ENCODE results near the gene RAD51B.
"Not testable (repeated sequence)": the region's sequence is repeated elsewhere in the genome, so short reads cannot be mapped to it uniquely, and the experiment has no call there.

The RAD51B gene

GRCh38 chr14:68686724-68687123 is 867.1 kb downstream of the RAD51B start:
- DNase-seq, result no peak

- DNase-seq, result no peak
Observed at GRCh38 chr14:68687746-68688145, 868.2 kb downstream of the RAD51B start.

- no peak for DNase-seq
Observed at GRCh38 chr14:68688872-68689371, 869.3 kb downstream of the RAD51B start.

- DNase-seq, result no peak
Observed at GRCh38 chr14:68689511-68689910, 869.9 kb downstream of the RAD51B start.

- no peak for DNase-seq
Observed at GRCh38 chr14:68690089-68690958, 870.7 kb downstream of the RAD51B start.

- no peak for DNase-seq
Observed at GRCh38 chr14:68691031-68691791, 871.6 kb downstream of the RAD51B start.

- no peak for DNase-seq
Observed at GRCh38 chr14:68691792-68692118, 872.2 kb downstream of the RAD51B start.

GRCh38 chr14:68692216-68692615 is 872.6 kb downstream of the RAD51B start:
- DNase-seq, result no peak

GRCh38 chr14:68692916-68693771 is 873.6 kb downstream of the RAD51B start:
- no peak for DNase-seq

GRCh38 chr14:68693926-68694325 is 874.3 kb downstream of the RAD51B start:
- DNase-seq, result no peak

GRCh38 chr14:68694516-68695235 is 875.1 kb downstream of the RAD51B start:
- DNase-seq, result no peak

GRCh38 chr14:68695326-68695768 is 875.8 kb downstream of the RAD51B start:
- DNase-seq, result no peak

GRCh38 chr14:68695856-68696255 is 876.3 kb downstream of the RAD51B start:
- no peak for DNase-seq

GRCh38 chr14:68696266-68696665 is 876.7 kb downstream of the RAD51B start:
- no peak for DNase-seq

GRCh38 chr14:68696721-68697495 is 877.3 kb downstream of the RAD51B start:
- no peak for DNase-seq

GRCh38 chr14:68698773-68699172 is 879.2 kb downstream of the RAD51B start:
- DNase-seq, result not testable (repeated sequence)

- no peak for DNase-seq
Observed at GRCh38 chr14:68701001-68701741, 881.6 kb downstream of the RAD51B start.

- DNase-seq, result no peak
Observed at GRCh38 chr14:68702135-68702534, 882.6 kb downstream of the RAD51B start.

- DNase-seq, result no peak
Observed at GRCh38 chr14:68702578-68702977, 883.0 kb downstream of the RAD51B start.

- no peak for DNase-seq
Observed at GRCh38 chr14:68703093-68703492, 883.5 kb downstream of the RAD51B start.
